DND-41 (cell line): ENCODE measurements around the gene IL5.

Source experiments
- EZH2 ChIP-seq: IDR thresholded peaks from 3 replicates; pipeline ENCODE4 v1.6.1; 2012; ENCODE audit warnings: borderline replicate concordance, low read depth, mild to moderate bottlenecking, moderate library complexity, low read length, inconsistent platforms; ENCODE audit not compliant: severe bottlenecking
- TF ChIP-seq, protein P1 (sequence below): IDR thresholded peaks from 2 replicates; pipeline ENCODE4 v1.5.1; 2012; ENCODE audit warnings: borderline replicate concordance, low read length, moderate library complexity, mild to moderate bottlenecking; ENCODE audit not compliant: poor library complexity, severe bottlenecking; ENCODE audit errors: extremely low read depth

DNA sequence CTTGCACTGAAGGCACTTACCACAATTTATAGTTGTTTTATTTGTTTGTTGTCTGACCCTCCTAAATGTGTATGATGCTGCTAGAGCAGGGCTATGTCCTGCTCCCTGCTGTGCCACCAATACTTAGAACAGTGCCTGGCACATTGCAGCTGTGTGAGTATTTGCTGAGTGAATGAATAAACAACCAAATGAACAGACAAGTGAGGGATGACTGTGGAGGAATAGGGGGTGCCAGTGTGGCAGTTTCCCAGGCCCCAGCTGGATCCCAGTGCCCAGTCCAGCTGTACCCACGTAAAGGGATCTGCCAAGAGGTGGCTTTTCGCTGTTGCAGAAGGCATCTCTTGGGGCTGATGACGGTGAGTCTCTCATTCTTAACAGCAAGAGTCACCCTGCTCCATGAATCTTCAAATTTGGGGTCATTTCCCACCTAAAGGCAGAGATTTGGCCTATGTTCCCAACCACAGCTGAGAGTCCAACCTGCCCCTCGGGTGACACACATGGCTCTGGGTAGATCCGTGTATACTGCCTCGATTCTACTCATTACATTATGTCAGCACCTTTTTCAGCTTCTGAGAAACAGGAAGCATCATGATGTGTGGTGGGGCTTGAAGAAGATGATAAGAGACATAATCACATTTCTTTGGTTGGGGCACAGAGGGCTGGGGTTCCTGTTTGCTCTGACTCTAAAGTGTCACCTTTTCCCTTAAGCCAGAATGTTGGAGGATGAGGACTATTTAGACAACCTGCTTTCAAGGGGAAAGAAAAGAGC, 14.3 kb downstream of the IL5 start:
- TF ChIP-seq, protein P1, sequence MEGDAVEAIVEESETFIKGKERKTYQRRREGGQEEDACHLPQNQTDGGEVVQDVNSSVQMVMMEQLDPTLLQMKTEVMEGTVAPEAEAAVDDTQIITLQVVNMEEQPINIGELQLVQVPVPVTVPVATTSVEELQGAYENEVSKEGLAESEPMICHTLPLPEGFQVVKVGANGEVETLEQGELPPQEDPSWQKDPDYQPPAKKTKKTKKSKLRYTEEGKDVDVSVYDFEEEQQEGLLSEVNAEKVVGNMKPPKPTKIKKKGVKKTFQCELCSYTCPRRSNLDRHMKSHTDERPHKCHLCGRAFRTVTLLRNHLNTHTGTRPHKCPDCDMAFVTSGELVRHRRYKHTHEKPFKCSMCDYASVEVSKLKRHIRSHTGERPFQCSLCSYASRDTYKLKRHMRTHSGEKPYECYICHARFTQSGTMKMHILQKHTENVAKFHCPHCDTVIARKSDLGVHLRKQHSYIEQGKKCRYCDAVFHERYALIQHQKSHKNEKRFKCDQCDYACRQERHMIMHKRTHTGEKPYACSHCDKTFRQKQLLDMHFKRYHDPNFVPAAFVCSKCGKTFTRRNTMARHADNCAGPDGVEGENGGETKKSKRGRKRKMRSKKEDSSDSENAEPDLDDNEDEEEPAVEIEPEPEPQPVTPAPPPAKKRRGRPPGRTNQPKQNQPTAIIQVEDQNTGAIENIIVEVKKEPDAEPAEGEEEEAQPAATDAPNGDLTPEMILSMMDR, result no peak
- TF ChIP-seq EZH2, result no peak
